ENCODE results near the gene PGLYRP1.

Gene PGLYRP1

DNA sequence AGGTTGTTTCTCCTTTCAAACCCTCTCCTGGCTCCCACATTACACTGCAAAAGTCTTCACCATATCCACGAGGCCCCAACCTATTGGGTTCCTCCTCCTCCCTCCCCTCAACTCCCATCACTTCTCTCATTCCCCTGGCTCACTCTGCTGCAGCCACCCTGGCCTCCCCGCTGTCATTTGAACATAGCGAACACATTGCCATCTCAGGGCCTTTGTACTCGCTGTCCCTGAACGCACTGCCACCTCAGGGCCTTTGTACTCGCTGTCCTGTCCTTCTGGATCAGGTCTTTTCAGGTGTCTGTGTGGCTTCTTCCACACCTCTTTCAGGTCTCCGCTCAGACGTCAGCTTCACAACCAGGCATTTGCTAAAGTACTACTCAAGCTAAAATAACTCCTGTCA lies 25.9 kb downstream of the PGLYRP1 start:
- Histone ChIP-seq H3K4me3 (ENCODE audit: low read length) (no peak overlapping the region), H3K9ac (ENCODE audit: low read length) (no peak overlapping the region), H3K4me1 (ENCODE audit: control insufficient read depth, insufficient read depth, low read length) (peaks cover 12% of the 10 kb centered on the region), H3K27me3 (replicated peaks; ENCODE audit: control insufficient read depth, insufficient read depth, low read length) (no peaks in the 10 kb centered on the region), H3K9me3 (ENCODE audit: control insufficient read depth, low read length) (no peaks in the 10 kb centered on the region), H3K36me3 (ENCODE audit: control insufficient read depth, insufficient read depth, low read length, severe bottlenecking) (no peaks in the 10 kb centered on the region)
- DNase-seq (ENCODE audit: low read depth) = no peak

DNA sequence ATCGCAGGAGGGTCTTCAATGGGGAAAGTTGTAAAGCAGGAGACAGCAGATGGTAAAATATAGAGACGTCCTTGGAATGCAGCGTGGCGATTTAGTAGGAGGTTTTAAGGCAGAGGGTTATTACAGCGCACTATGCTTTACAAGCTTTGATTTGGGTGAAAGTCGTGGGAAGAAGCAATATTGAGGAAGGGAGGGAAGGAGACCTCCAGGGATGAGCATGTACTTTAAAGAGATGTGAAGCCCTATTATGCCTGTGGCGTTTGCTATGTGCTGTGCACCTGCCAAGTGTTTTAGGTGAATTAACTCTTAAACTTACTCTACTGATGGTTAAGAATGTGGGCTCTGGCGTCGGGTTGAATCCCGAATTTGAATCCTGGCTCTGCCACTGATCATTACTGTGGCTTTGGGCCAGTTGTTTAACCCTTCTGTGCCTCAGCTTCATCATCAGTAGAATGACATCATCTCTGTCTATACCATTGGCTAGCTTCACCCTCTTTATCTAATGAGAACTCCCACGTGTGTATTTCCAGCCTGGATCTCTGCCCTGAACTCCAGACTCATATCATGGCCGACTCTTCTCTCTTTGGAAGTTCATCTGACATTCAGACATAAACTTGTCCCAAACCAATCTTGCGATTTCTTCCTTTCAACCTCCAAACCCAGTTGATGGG lies 27.0 kb downstream of the PGLYRP1 start:
- Histone ChIP-seq H3K4me3 (ENCODE audit: low read length) (peak overlapping the region; percentile 87), H3K36me3 (ENCODE audit: control insufficient read depth, insufficient read depth, low read length, severe bottlenecking) (no peaks in the 10 kb centered on the region), H3K4me1 (ENCODE audit: control insufficient read depth, insufficient read depth, low read length) (peaks cover 14% of the 10 kb centered on the region), H3K9ac (ENCODE audit: low read length) (peak overlapping the region; percentile 87), H3K27me3 (replicated peaks; ENCODE audit: control insufficient read depth, insufficient read depth, low read length) (no peaks in the 10 kb centered on the region), H3K9me3 (ENCODE audit: control insufficient read depth, low read length) (no peaks in the 10 kb centered on the region)
- DNase-seq (ENCODE audit: low read depth) = peak; percentile 36

DNA sequence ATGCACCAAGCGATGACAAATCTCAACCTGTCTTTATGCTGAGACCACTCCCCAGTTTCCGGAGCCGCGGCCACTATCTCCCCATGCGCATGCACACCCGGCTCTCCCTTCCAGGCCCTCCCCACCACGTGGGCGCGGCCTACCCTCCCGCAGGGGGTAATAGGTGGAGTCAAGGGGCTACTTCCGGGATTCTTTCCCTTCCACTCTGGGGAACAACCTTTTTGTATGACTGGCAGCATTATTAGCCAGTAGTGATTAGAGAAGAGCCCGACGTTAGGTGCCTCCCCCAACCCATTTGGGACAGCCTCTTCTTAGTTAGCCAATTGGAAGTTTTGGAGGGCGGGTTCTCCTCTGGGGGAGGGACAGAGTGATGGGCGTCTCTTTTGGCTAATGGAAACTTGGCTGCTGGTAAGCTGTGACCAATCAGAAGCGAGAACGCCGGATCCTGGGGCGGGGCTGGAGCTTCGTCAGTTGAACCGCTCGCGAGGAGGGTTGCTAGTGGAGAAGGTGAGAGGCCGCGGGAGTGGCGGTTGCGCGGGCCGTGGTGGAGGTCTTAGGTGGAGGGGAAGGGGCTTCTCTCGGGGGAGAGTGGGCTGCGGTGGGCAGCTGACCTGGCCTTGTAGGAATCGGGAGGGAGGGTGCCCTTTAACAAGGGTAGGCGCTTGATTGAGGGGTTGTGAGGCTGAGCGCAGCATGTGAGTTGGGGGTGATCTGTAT lies 27.7 kb downstream of the PGLYRP1 start, which contains the start of gene CCDC61:
CCDC61 (plus strand) TSS at position 470 of the 717 bp plus-strand sequence. CDS start 7,552 bp downstream, outside the sequence.
- H3K9me3 ChIP-seq (ENCODE audit: control insufficient read depth, low read length) = no peaks in the 10 kb centered on the region
- no peaks in the 10 kb centered on the region for H3K27me3 ChIP-seq (replicated peaks; ENCODE audit: control insufficient read depth, insufficient read depth, low read length)
- DNase-seq (ENCODE audit: low read depth) = peak; percentile 100
- H3K4me1 ChIP-seq (ENCODE audit: control insufficient read depth, insufficient read depth, low read length) = peaks cover 19% of the 10 kb centered on the region
- H3K36me3 ChIP-seq (ENCODE audit: control insufficient read depth, insufficient read depth, low read length, severe bottlenecking) = no peaks in the 10 kb centered on the region
- H3K4me3 ChIP-seq (ENCODE audit: low read length) = peak within 1 kb of the TSS; percentile 87
- peak within 1 kb of the TSS; percentile 87 for H3K9ac ChIP-seq (ENCODE audit: low read length)

DNA sequence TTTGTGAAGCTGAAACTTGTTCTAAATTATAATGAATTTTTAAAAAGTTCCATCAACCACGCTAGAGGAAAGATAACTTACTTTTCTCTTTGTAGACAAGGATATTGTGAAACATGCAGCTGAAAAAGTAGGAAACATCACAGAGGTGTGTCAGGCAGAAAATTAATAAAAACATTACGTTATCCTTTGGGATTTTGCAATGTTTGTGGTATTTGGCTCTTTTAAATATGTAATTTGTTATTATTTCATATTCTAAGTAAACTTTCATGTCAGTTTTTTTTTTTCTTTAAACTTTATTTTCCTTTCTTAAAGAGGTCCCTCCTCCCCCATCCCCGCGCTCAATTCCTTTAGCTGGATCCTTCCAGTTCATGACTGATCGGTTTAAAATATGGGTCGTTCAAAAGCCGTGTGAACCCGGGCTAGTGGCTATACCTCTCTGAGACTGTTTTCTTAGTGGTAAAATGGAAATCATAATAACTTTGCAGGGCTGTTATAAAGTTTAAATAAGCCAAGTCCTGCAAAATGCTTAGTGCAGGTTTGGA lies 28.3 kb downstream of the PGLYRP1 start:
- Histone ChIP-seq H3K27me3 (replicated peaks; ENCODE audit: control insufficient read depth, insufficient read depth, low read length) (no peaks in the 10 kb centered on the region), H3K9me3 (ENCODE audit: control insufficient read depth, low read length) (no peaks in the 10 kb centered on the region), H3K9ac (ENCODE audit: low read length) (peak overlapping the region; percentile 74), H3K36me3 (ENCODE audit: control insufficient read depth, insufficient read depth, low read length, severe bottlenecking) (no peaks in the 10 kb centered on the region), H3K4me1 (ENCODE audit: control insufficient read depth, insufficient read depth, low read length) (peaks cover 19% of the 10 kb centered on the region), H3K4me3 (ENCODE audit: low read length) (peak overlapping the region; percentile 82)
- DNase-seq (ENCODE audit: low read depth) = no peak

DNA sequence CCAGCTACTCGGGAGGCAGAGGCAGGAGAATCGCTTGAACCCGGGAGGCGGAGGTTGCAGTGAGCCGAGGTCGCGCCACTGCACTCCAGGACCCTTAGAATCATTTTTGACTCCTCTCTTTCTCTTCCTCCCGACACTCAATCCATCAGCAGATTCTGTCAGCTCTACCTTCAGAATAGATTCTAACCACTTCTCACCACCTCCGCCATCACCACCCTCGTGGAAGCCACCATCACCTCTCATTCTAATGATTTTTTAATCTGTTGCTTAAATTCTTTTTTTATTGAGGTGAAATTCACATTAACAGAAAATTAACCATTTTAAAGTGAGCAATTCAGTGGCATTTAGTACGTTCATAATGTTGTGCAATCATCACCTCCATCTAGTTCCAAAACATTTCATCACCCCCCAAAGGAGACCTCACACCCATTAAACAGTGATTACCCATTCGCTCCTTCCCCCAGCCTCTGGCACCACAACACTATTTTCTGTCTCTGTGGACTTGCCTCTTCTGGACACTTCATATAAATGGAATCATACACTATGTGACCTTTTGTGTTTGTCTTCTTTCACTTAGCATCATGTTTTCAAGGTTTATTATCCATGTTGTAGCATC lies 32.6 kb downstream of the PGLYRP1 start:
- H3K27me3 ChIP-seq (replicated peaks; ENCODE audit: control insufficient read depth, insufficient read depth, low read length) = no peaks in the 10 kb centered on the region
- H3K9ac ChIP-seq (ENCODE audit: low read length) = no peak overlapping the region
- H3K36me3 ChIP-seq (ENCODE audit: control insufficient read depth, insufficient read depth, low read length, severe bottlenecking) = no peaks in the 10 kb centered on the region
- H3K9me3 ChIP-seq (ENCODE audit: control insufficient read depth, low read length) = no peaks in the 10 kb centered on the region
- DNase-seq (ENCODE audit: low read depth) = no peak
- peaks cover 13% of the 10 kb centered on the region for H3K4me1 ChIP-seq (ENCODE audit: control insufficient read depth, insufficient read depth, low read length)
- no peak overlapping the region for H3K4me3 ChIP-seq (ENCODE audit: low read length)

DNA sequence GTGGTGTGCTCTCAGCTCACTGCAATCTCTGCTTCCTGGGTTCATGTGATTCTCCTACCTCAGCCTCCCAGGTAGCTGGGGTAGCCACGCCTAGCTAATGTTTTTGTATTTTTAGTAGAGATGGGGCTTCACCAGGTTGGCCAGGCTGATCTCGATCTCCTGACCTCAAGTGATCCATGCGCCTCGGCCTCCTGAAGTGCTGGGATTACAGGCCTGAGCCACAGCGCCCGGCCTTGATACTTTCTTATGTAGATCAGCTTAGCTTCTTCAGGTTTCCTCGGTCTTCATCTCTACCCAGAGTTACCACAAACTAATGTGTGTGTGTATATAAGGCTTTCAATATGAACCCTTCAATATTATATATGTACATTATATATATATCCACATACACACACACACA lies 37.5 kb downstream of the PGLYRP1 start:
- Histone ChIP-seq H3K36me3 (ENCODE audit: control insufficient read depth, insufficient read depth, low read length, severe bottlenecking) (no peaks in the 10 kb centered on the region), H3K4me3 (ENCODE audit: low read length) (no peak overlapping the region), H3K27me3 (replicated peaks; ENCODE audit: control insufficient read depth, insufficient read depth, low read length) (peaks cover 10% of the 10 kb centered on the region), H3K9ac (ENCODE audit: low read length) (no peak overlapping the region), H3K9me3 (ENCODE audit: control insufficient read depth, low read length) (no peaks in the 10 kb centered on the region), H3K4me1 (ENCODE audit: control insufficient read depth, insufficient read depth, low read length) (peaks cover under 1% of the 10 kb centered on the region)
- DNase-seq (ENCODE audit: low read depth) = no peak

DNA sequence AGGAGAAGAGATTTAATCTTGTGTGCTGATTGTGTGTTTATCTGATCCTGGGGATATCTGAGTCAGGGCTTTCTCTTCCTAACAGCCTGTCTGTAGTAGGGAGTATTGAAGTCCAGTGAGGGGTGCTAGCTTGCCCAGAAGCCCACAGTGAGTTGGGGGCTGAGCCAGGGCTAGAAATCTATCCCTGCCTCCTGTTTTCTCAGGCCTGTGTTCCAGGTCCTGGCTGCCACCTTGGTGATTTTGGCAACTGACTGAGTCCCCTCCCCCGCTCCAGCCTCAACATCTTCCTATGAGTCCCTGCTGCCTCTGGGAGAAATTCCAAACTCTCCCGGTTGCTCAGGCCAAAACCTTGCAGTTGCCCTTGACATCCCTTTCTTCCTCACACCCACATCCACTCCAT lies 41.5 kb downstream of the PGLYRP1 start:
- Histone ChIP-seq H3K9me3 (ENCODE audit: control insufficient read depth, low read length) (no peaks in the 10 kb centered on the region), H3K4me3 (ENCODE audit: low read length) (no peak overlapping the region), H3K27me3 (replicated peaks; ENCODE audit: control insufficient read depth, insufficient read depth, low read length) (peaks cover 21% of the 10 kb centered on the region), H3K9ac (ENCODE audit: low read length) (no peak overlapping the region), H3K4me1 (ENCODE audit: control insufficient read depth, insufficient read depth, low read length) (no peaks in the 10 kb centered on the region), H3K36me3 (ENCODE audit: control insufficient read depth, insufficient read depth, low read length, severe bottlenecking) (no peaks in the 10 kb centered on the region)
- DNase-seq (ENCODE audit: low read depth) = no peak

DNA sequence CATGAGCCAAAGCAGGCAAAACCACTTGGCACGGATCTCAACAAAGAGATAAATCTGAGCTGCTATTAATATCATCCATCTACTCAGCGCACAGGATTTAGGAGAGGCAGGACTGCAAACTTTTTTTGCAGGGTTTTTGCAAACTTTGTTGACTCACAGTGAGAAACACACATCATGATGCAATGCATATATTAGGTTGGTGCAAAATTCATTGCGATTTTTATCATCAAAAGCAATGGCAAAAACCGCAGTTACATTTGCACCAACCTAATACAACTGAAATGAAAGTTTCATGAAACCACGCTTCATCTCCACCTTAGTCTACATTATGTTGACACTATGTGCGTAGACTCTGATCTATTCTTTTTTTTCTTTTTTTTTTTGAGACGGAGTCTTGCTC lies 44.7 kb downstream of the PGLYRP1 start:
- peaks cover 33% of the 10 kb centered on the region for H3K27me3 ChIP-seq (replicated peaks; ENCODE audit: control insufficient read depth, insufficient read depth, low read length)

DNA sequence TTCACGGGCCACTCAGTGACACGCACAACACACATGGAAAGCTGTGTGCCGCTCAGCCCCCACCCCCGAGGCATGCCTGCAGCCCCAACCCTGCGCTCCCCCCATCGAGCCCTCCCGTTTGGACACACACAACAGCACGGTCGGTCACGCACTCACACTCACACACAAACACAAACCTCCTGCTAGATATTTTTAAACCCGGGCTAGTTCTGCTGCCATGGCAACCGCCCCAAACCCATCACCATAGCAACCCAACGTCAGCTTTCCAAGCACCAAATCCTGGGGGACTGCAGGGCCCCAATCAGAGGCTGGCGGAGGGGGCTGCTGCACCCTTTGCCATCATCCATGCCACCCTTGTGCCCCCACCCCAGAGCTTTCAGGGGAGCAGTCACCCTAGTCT lies 46.7 kb downstream of the PGLYRP1 start:
- Histone ChIP-seq H3K27me3 (replicated peaks; ENCODE audit: control insufficient read depth, insufficient read depth, low read length) (peaks cover 48% of the 10 kb centered on the region), H3K4me1 (ENCODE audit: control insufficient read depth, insufficient read depth, low read length) (no peaks in the 10 kb centered on the region), H3K9ac (ENCODE audit: low read length) (no peak overlapping the region), H3K36me3 (ENCODE audit: control insufficient read depth, insufficient read depth, low read length, severe bottlenecking) (no peaks in the 10 kb centered on the region), H3K9me3 (ENCODE audit: control insufficient read depth, low read length) (no peaks in the 10 kb centered on the region), H3K4me3 (ENCODE audit: low read length) (no peak overlapping the region)
- DNase-seq (ENCODE audit: low read depth) = no peak

More for the DNA sequence above, 44.7 kb downstream of the PGLYRP1 start:
- no peak overlapping the region for H3K9ac ChIP-seq (ENCODE audit: low read length)
- no peaks in the 10 kb centered on the region for H3K36me3 ChIP-seq (ENCODE audit: control insufficient read depth, insufficient read depth, low read length, severe bottlenecking)
- no peak overlapping the region for H3K4me3 ChIP-seq (ENCODE audit: low read length)
- H3K4me1 ChIP-seq (ENCODE audit: control insufficient read depth, insufficient read depth, low read length) = no peaks in the 10 kb centered on the region
- DNase-seq (ENCODE audit: low read depth) = no peak
- H3K9me3 ChIP-seq (ENCODE audit: control insufficient read depth, low read length) = no peaks in the 10 kb centered on the region

DNA sequence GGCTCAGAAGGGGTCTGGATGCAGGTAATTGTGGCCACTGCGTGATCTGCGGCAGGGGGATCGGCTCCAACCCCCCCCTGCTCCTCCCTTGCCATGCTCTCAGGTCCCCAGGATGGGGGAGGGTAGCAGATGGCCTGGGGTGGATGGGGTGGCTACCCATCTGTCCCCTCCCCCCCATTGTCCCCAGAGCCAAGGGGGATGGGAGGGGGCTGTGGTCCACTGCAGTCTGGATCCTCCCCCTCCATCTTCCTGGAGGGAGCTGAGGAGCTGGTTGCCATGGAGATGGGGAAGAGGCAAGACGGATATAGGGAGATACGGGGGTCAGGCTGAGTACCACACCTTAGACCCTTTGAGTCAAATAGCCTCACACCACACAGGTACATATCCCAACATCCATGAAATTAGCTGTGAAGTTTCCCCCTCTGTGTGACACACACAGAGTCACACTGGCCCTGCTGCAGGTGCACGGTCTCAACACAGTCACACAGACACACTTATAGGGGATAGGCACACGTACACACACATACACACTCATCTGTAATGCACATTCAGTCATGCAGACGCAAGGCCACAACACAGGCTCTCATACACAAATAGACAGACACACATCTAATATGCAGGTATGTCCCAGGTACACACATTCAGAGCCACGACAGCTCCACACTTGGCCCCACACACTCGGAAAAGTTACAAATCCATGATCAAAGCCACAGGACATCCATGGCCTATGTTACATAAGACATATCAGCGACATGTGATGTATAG lies 47.4 kb downstream of the PGLYRP1 start:
- Histone ChIP-seq H3K4me3 (ENCODE audit: low read length) (no peak overlapping the region), H3K27me3 (replicated peaks; ENCODE audit: control insufficient read depth, insufficient read depth, low read length) (peaks cover 55% of the 10 kb centered on the region)

More for the DNA sequence above, 47.4 kb downstream of the PGLYRP1 start:
- H3K36me3 ChIP-seq (ENCODE audit: control insufficient read depth, insufficient read depth, low read length, severe bottlenecking) = no peaks in the 10 kb centered on the region
- no peak for DNase-seq (ENCODE audit: low read depth)
- H3K9me3 ChIP-seq (ENCODE audit: control insufficient read depth, low read length) = no peaks in the 10 kb centered on the region
- H3K9ac ChIP-seq (ENCODE audit: low read length) = no peak overlapping the region
- H3K4me1 ChIP-seq (ENCODE audit: control insufficient read depth, insufficient read depth, low read length) = no peaks in the 10 kb centered on the region

All from adipocyte (in vitro differentiated cells).